Activated CD4-positive, alpha-beta T cell treated with anti-CD3 and anti-CD28 coated beads, Interleukin-2, amount 50 U/mL, for 1 hour (primary cell): ENCODE measurements around the gene BHLHA15.

ENCODE experiments used
- DNase-seq: peaks from one replicate; pipeline ENCODE4 v3.0.0-alpha.2; 2020

The BHLHA15 gene

DNA sequence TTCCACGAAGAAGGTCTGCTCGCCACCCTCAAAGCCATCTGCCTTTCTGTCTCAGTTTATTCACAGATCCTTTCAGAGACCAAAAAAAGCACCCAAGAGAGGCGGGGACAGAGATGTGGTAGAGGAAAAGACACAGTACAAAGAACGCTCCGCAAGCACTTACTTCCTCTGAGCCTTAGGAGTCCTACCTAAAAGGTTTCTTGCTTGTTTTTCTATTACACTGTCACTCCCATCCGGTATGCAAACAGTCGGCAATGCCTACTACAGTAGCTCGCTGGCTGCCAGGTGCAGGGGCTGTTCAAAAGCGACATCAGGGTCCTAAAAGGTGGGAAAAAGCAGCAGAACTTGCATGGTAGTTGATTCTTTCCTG is 40.0 kb downstream of the BHLHA15 start:
- DNase-seq: peak; percentile 40

DNA sequence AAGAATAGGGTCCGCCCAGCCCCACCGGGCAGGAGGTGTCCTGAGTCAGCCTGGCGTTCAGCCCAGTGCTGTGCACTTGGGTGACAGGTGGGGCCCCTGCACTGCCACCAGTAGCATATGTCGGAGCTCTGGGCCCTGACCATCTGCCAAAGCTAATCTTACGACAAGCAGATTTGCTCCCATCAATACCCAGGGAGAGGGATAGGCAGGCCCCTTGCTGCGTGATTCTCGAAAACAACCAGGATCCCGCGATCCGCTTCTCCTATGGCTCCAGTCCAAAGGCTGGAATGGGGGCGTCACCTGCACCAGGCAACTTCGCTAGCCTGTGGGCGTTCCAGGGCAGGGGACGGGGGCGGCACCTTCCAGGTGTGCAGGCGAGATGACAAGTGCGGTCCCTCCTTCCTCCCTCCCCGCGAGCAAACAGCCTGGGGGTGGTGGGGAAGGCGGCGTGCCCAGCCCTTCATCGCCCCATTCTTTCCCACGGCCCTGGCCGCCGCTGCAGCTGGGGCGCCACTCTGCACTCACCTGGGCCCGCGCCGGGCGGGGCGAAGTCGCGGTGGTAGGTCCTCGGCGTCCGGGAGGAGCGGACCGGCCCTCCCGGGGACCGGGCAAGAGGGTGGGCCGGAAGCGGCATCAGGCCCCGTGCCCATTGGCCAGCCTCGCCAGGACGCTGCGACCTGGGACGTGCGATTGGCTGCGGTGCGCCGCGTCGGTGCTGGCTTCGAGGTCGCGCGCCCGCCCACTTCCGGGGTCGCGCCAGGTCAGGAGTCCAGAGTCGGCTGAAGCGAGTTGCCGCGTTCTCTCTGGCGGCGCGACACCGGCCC is 40.6 kb downstream of the BHLHA15 start, which contains the start of gene TECPR1:
TSS of gene TECPR1 (minus strand) at position 632 of the 824 bp plus-strand sequence. CDS start 6,086 bp downstream, outside the sequence.
- DNase-seq: peak; percentile 78

DNA sequence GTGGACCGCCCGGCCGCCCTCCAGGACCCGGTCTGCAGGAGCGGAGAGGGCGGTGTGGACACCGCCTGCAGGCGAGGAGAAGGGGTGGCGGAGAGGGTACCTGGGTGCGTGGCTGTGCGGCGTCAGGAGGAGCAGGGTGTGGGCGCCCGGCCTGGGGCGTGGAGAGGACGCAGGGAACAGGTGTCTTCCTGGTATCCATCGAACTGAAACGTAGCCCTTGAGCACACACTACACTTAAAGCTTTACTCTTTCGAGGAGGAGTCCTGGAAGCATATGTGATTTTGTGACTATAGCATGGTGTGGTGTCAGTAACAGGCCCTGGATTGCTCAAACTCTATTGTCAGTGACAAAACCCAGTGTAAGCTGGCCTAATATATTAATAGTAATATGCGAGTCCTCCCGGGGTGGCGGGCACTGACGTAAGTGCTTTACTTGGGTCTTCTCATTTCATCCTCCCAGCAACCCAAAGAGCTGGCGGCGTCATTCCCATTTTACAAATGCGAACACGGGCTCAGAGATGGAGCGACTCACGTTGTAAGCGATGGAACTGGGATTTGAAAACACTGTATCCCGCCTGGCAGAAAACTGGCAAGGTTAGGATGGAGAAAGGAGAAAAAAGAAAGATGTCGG is 41.3 kb downstream of the BHLHA15 start:
- no peak for DNase-seq

DNA sequence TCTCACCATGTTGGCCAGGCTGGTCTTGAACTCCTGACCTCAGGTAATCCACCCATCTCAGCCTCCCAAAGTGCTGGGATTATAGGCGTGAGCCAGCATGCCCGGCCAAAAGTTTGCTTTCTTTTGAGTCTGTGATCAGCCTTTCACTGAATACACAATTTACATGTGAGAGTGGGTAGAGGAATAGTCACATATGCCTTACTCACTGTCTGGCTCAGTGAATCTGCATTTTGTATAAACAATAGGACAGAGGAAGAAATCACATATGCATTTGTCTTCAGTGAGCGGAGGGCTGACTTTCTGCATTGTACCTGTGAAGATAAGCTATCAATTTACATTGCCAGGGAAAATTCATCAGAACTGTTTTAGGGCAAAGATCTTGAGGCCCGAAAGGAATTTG is 43.3 kb downstream of the BHLHA15 start:
- no peak for DNase-seq

DNA sequence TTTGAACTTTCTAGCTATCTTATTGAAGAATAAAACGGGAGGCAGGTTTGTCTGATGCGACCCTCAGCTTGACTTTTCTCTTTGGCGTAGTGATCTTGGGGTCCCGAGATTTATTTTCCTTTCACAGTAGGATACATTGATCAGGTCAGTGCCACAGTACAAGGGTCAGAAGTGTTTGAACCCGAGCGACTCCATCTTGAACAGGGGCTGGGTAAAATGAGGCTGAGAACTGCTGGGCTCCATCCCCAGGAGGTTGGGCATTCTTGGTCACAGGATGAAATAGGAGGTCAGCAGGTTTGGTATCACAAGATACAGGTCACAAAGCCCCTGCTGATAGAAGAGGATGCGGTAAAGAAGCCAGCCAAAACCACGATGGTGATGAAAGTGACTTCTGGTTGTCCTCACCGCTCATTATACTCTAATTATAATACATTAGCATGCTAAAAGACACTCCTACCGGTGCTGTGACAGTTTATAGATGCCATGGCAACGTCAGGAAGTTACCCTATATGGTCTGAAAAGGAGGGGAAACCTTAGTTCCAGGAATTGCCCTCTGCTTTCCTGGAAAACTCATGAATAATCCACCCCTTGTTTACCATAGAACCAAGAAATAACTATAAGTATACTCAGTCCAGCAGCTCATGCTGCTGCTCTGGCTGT is 43.8 kb downstream of the BHLHA15 start:
- no peak for DNase-seq

DNA sequence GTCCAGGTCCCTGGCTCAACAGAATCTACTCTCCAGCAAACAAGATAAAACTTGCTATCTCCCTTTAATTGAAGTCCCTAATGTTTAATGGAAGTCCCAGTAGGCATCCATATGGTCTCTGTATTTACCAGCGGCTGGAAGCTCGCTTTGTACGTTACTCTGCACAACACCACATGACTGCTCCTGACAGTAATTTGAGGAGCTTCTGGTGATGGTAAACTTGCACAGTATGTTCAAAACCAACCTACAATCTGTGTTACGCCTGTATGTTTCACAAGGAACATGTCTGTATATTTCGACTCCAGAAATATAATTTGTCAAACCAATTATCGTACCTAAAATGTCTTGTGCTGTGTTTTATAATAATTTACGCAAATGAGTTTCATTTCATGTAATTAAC is 45.2 kb downstream of the BHLHA15 start:
- DNase-seq: no peak

DNA sequence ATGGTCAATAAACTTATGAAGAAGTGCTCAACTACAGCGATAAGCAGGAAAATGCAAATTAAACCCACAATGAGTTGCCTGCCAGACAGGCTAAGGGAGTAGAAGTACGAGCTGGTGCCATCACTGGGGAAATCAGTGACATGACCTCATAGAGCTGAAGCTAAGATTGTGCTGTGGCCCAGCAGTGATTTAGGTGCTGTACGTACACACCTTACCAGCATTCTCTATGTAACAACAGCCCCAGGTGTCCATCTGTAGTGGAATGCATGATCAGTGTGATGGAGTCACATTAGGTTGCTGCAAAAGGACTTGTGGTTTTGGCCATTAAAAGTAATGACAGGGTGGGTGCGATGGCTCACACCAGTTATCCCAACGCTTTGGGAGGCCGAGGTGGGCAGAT is 46.5 kb downstream of the BHLHA15 start:
- no peak for DNase-seq
